Thyroid gland (tissue), 4 donors: ENCODE data around the gene EWSR1. TPM values are rescaled to one million over a fixed set of nuclear protein-coding genes. Genes with fewer than 3 reads are reported as not detected.
"Not testable (repeated sequence)": the region's sequence is repeated elsewhere in the genome, so short reads cannot be mapped to it uniquely, and the experiment has no call there.

Experiments used
- DNase-seq, 2 donors: peaks; one replicate each; pipeline ENCODE4 v3.0.0-alpha.2; 2019
- H3K27ac ChIP-seq, 3 donors: fragments of 200-600 bp; sonication (generic); 1 replicate in 2 of 3; 2 replicates in 1 of 3; pipeline ENCODE4 v1.5.1; 2016 to 2019; ENCODE audit warnings: mild to moderate bottlenecking in 1 of 3, moderate library complexity in 1 of 3
- H3K27me3 ChIP-seq: fragments of 200-600 bp; sonication (generic); one replicate; pipeline ENCODE4 v1.5.1; 2019
- H3K36me3 ChIP-seq, 2 donors: fragments of 200-600 bp; sonication (generic); one replicate each; pipeline ENCODE4 v1.5.1; 2016 to 2019
- H3K4me1 ChIP-seq, 2 donors: fragments of 200-600 bp; sonication (generic); one replicate each; pipeline ENCODE4 v1.5.1; 2017 to 2019
- H3K4me3 ChIP-seq, 3 donors: fragments of 200-600 bp; sonication (generic); replicated peaks in 1 of 3; 1 replicate in 2 of 3; 2 replicates in 1 of 3; pipeline ENCODE4 v1.5.1; 2016; ENCODE audit warnings: mild to moderate bottlenecking in 1 of 3
- H3K9me3 ChIP-seq: fragments of 200-600 bp; sonication (generic); one replicate; pipeline ENCODE4 v1.5.1; 2017
- POLR2A ChIP-seq, 2 donors: fragments of 450-650 bp; IDR thresholded peaks; one replicate each; pipeline ENCODE4 v1.6.1; 2017; ENCODE audit warnings: antibody characterized with exemption in 2 of 2, mild to moderate bottlenecking in 2 of 2, moderate library complexity in 1 of 2
- WGBS, 2 donors: methylation state at CpG; one replicate each; pipeline ENCODE4 v1.1.5; 2017; 5-methylcytosine and 5-hydroxymethylcytosine counted together
- intact Hi-C: fragments of 100-400 bp; cut with DNase I; formaldehyde crosslinking; loops from one replicate; pipeline ENCODE4 v1.15.1; 2023
- total RNA-seq, 4 donors: library from RNA; depleted of rRNA; stranded (reverse); fragments of >200 nt; gene quantifications; one replicate each; pipeline ENCODE4 v1.2.3, GENCODE V29; 2016
- TF ChIP-seq, protein P1 (sequence below), 6 experiments: fragments of 200-600 bp in 3 of 6; fragments of 450-650 bp in 3 of 6; sonication (generic) in 3 of 6; IDR thresholded peaks; one replicate each; pipeline ENCODE4 v1.5.1; 2016 to 2019; ENCODE audit warnings: antibody characterized with exemption in 6 of 6, mild to moderate bottlenecking in 2 of 6, inconsistent platforms in 1 of 6, moderate library complexity in 1 of 6

EWSR1 gene, protein sequence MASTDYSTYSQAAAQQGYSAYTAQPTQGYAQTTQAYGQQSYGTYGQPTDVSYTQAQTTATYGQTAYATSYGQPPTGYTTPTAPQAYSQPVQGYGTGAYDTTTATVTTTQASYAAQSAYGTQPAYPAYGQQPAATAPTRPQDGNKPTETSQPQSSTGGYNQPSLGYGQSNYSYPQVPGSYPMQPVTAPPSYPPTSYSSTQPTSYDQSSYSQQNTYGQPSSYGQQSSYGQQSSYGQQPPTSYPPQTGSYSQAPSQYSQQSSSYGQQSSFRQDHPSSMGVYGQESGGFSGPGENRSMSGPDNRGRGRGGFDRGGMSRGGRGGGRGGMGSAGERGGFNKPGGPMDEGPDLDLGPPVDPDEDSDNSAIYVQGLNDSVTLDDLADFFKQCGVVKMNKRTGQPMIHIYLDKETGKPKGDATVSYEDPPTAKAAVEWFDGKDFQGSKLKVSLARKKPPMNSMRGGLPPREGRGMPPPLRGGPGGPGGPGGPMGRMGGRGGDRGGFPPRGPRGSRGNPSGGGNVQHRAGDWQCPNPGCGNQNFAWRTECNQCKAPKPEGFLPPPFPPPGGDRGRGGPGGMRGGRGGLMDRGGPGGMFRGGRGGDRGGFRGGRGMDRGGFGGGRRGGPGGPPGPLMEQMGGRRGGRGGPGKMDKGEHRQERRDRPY
- 100 to 1,000 TPM; 205 to 290 (median 258) TPM for total RNA-seq

- TF ChIP-seq POLR2A (IDR thresholded peaks at IDR 0.05) = peak; percentile 67 to 82
- TF ChIP-seq, protein P1, sequence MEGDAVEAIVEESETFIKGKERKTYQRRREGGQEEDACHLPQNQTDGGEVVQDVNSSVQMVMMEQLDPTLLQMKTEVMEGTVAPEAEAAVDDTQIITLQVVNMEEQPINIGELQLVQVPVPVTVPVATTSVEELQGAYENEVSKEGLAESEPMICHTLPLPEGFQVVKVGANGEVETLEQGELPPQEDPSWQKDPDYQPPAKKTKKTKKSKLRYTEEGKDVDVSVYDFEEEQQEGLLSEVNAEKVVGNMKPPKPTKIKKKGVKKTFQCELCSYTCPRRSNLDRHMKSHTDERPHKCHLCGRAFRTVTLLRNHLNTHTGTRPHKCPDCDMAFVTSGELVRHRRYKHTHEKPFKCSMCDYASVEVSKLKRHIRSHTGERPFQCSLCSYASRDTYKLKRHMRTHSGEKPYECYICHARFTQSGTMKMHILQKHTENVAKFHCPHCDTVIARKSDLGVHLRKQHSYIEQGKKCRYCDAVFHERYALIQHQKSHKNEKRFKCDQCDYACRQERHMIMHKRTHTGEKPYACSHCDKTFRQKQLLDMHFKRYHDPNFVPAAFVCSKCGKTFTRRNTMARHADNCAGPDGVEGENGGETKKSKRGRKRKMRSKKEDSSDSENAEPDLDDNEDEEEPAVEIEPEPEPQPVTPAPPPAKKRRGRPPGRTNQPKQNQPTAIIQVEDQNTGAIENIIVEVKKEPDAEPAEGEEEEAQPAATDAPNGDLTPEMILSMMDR (IDR thresholded peaks at IDR 0.05) = peak in 1 of 6 experiments; percentile 39
- intact Hi-C loops = no loop called here
- Histone ChIP-seq H3K4me3 (peak within 1 kb of the TSS; percentile 49 to 92 (median 78)), H3K27me3 (no peaks in the 10 kb centered on the region), H3K27ac (peak within 1 kb of the TSS; percentile 95 to 98 (median 98)), H3K4me1 (peaks cover 34 to 44% of the 10 kb centered on the region in 2 donors), H3K36me3 (peaks cover 15 to 20% of the 10 kb centered on the region in 2 donors), H3K9me3 (no peaks in the 10 kb centered on the region)
- 0 to 1% methylated on average over 47 to 58 of the region's 67 CpGs for WGBS, 2 donors
- peak; percentile 96 to 98 for DNase-seq
Measured at GRCh38 chr22:29267858-29268510, at the start of gene EWSR1, which contains the start of gene RHBDD3. TSS of gene EWSR1 (plus strand) at chr22:29268268. CDS start at chr22:29268337, 69 bp downstream. TSS of gene RHBDD3 (minus strand) at chr22:29267981. CDS start at chr22:29265626, 2,355 bp downstream.

GRCh38 chr22:29218758-29219408 is 49.2 kb upstream of the EWSR1 start:
- H3K4me3 ChIP-seq = no peak overlapping the region
- TF ChIP-seq POLR2A (IDR thresholded peaks at IDR 0.05) = no peak
- TF ChIP-seq, protein P1 (IDR thresholded peaks at IDR 0.05) = no peak
- DNase-seq = no peak
- H3K4me1 ChIP-seq = no peaks in the 10 kb centered on the region
- intact Hi-C loops = no loop called here
- H3K9me3 ChIP-seq = no peaks in the 10 kb centered on the region
- WGBS, 2 donors = 96% methylated on average over 9 to 11 of the region's 11 CpGs
- no peaks in the 10 kb centered on the region for H3K27me3 ChIP-seq
- H3K27ac ChIP-seq = no peak overlapping the region
- no peaks in the 10 kb centered on the region for H3K36me3 ChIP-seq

DNA sequence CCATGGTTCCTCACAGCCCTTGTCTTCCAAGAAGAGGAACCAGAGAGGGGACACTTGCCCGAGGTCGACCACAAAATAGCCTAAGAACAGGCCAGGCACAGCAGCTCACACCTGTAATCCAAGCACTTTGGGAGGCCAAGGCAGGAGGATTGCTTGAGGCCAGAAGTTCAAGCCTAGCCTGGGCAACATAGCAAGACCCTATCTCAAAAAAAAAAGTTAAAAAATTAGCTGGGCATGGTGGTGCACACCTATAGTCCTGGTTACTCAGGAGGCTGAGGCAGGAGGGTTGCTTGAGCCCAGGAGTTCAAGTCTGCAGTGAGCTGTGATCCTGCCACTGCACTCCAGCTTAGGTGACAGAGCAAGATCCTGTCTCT is 48.7 kb upstream of the EWSR1 start:
- intact Hi-C loops = not testable (repeated sequence)

DNA sequence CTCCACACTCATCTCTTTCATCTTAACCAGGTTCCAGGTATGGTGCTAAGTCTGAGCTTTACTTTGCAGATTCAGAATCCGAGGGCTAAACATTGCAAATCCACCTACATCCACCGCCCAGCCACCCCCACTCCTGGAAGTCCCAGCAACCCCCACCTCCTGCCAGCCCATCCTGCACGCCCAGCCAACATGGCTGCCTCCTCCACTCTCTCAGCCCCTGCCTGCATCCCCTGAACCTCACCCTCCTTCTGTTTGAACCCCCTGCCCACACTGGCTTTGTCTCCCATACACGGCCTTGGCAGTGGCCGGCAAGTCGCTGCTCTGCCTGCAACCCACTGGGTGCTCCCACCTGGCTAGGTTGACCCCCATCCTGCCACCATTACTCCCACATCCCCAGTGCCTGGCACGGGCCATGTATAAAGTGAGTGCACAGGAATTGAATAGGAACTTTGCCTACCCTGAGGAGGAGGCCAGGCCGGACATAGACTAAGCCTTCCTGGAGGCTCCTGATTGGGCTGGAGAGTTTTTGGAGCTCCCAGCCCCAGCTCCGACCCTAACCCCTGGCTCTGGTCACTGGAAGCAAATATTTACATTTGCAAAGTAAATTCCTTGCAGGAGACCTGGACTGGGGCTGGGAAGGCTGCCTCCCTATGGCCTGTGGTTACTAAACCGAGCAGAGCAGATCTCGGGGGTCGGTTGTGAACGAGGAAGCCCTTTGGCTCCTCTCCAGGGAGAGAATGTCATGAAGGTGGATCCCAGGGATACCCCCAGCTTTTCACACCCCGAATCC is 48.0 kb upstream of the EWSR1 start:
- Histone ChIP-seq H3K27ac (no peak overlapping the region), H3K4me3 (no peak overlapping the region), H3K4me1 (peaks cover 0 to 2% of the 10 kb centered on the region in 2 donors), H3K27me3 (no peaks in the 10 kb centered on the region), H3K36me3 (no peaks in the 10 kb centered on the region), H3K9me3 (no peaks in the 10 kb centered on the region)
- DNase-seq = no peak
- intact Hi-C loops = no loop called here
- TF ChIP-seq, protein P1 (IDR thresholded peaks at IDR 0.05) = no peak
- no peak for TF ChIP-seq POLR2A (IDR thresholded peaks at IDR 0.05)
- WGBS, 2 donors = 84 to 85% methylated on average over 13 to 14 of the region's 14 CpGs

More for the DNA sequence above, 48.7 kb upstream of the EWSR1 start:
- 88 to 89% methylated on average over 2 of the region's 2 CpGs for WGBS, 2 donors
- not testable (repeated sequence) for H3K4me3 ChIP-seq, DNase-seq, H3K27me3 ChIP-seq, H3K27ac ChIP-seq, H3K4me1 ChIP-seq, H3K36me3 ChIP-seq, H3K9me3 ChIP-seq
